Measurements from ENCODE around the gene SLC26A4.

DNA sequence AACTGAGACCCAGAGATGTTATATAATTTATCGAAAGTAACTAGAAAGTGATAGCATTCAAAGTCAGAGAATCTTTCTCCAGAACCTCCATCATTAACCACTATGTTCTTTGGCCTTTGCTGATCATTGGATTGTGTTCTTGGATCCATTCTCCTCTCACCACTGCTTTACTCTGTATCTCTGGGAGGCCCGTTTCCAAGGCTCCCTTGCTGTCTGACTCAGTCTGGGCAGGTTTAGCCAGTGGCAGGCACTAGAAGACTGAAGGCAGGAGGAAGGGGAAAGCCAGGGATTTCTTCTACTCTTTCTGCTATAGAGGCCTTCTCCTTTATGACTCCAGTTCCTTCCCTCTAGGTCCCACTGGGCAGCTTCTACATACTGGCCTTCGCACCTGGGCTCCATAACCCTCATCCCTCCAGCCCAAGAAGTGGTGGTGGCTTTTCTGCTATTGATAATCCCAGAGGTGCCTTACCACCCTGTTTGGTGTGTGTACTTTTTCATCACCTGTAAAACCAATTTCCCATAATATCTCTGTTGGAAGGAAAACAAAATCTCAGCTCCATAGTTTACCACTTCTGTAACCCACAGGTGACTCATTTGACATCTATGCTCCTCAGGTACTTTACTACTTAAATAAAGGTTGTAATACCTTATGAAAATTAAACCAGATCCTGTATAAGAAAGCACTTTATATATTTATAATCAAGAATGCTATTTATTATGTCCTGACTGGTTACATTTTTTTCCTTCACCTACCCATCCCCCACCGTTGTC lies 44.5 kb upstream of the SLC26A4 start:
- TF ChIP-seq, protein P1, sequence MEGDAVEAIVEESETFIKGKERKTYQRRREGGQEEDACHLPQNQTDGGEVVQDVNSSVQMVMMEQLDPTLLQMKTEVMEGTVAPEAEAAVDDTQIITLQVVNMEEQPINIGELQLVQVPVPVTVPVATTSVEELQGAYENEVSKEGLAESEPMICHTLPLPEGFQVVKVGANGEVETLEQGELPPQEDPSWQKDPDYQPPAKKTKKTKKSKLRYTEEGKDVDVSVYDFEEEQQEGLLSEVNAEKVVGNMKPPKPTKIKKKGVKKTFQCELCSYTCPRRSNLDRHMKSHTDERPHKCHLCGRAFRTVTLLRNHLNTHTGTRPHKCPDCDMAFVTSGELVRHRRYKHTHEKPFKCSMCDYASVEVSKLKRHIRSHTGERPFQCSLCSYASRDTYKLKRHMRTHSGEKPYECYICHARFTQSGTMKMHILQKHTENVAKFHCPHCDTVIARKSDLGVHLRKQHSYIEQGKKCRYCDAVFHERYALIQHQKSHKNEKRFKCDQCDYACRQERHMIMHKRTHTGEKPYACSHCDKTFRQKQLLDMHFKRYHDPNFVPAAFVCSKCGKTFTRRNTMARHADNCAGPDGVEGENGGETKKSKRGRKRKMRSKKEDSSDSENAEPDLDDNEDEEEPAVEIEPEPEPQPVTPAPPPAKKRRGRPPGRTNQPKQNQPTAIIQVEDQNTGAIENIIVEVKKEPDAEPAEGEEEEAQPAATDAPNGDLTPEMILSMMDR (IDR thresholded peaks at IDR 0.05; ENCODE audit: insufficient read depth, low read depth, low read length), result no peak
- no peak for TF ChIP-seq EZH2 (IDR thresholded peaks at IDR 0.05; ENCODE audit: insufficient read depth, low read length)

Measured in astrocyte (in vitro differentiated cells and primary cell).